A549 (cell line): Measurements from ENCODE around the gene C3orf49. TPM values are rescaled to one million over a fixed set of nuclear protein-coding genes. Genes with fewer than 3 reads are reported as not detected.

Experiments used
- ATAC-seq, 2 experiments: fragments of 200-7000 bp in 1 of 2; fragments of >200 bp in 1 of 2; cut with Nextera tagmentation in 1 of 2; cut with Tn5 transposase in 1 of 2; 3 replicates each; pipeline versions ENCODE4 v1.8.0 to v1.9.1; 2018 to 2020; ENCODE audit warnings: mild to moderate bottlenecking in 1 of 2, moderate library complexity in 1 of 2
- CTCF ChIA-PET: fragments of 300-600 bp; sonication (Branson Sonifier 250); formaldehyde crosslinking; extraction: SDS; loops from one replicate; lab custom pipeline; 2021; ENCODE audit warnings: antibody characterized with exemption, inconsistent platforms; lab: Yijun Ruan, JAX
- POLR2A ChIA-PET: fragments of 350-600 bp; formaldehyde crosslinking; extraction: SDS; loops from one replicate; lab custom pipeline; 2021; ENCODE audit warnings: antibody characterized with exemption, inconsistent platforms; lab: Yijun Ruan, JAX
- DNase-seq, 2 experiments: peaks; one replicate each; pipeline versions ENCODE4 v3.0.0 to v3.0.0-alpha.2; 2011 to 2016; ENCODE audit warnings: low read depth in 1 of 2, low spot score in 1 of 2
- FAIRE-seq: peaks from 2 replicates; lab custom pipeline; 2011; peaks lifted over from hg19 to GRCh38; lab: Jason Lieb, UNC
- H3K27ac ChIP-seq, 2 experiments: fragments of >200 bp; sonication (Bioruptor Twin); formaldehyde crosslinking; 3 replicates each; pipeline ENCODE4 v1.5.1; 2016 to 2017
- H3K4me1 ChIP-seq: fragments of >200 bp; sonication (Bioruptor Twin); formaldehyde crosslinking; 3 replicates; pipeline ENCODE4 v1.6.1; 2016
- H3K4me2 ChIP-seq: fragments of >200 bp; sonication (Bioruptor Twin); formaldehyde crosslinking; 3 replicates; pipeline ENCODE4 v1.6.1; 2016
- H3K4me3 ChIP-seq: fragments of >200 bp; sonication (Bioruptor Twin); formaldehyde crosslinking; 3 replicates; pipeline ENCODE4 v1.5.1; 2016
- H3K9me3 ChIP-seq: fragments of >200 bp; sonication (Bioruptor Twin); formaldehyde crosslinking; 3 replicates; pipeline ENCODE4 v1.6.1; 2016
- BHLHE40 ChIP-seq: IDR thresholded peaks from 2 replicates; pipeline ENCODE4 v1.6.1; 2012; ENCODE audit warnings: low read depth, low read length, inconsistent platforms
- CBX8 ChIP-seq: fragments of 200-600 bp; sonication (generic); IDR thresholded peaks from 2 replicates; pipeline ENCODE4 v1.6.1; 2016
- CHD2 ChIP-seq: fragments of 150-350 bp; IDR thresholded peaks from 2 replicates; pipeline ENCODE4 v1.6.1; 2014; ENCODE audit warnings: low read length; ENCODE audit not compliant: partially characterized antibody
- EP300 ChIP-seq, 2 experiments: fragments of >200 bp; sonication (Bioruptor Twin); formaldehyde crosslinking; IDR thresholded peaks; 2 replicates in 1 of 2; 3 replicates in 1 of 2; pipeline ENCODE4 v1.6.1; 2016 to 2017
- FOSL2 ChIP-seq, 2 experiments: fragments of 450-650 bp in 1 of 2; fragments of >200 bp in 1 of 2; sonication (Bioruptor Twin) in 1 of 2; formaldehyde crosslinking; IDR thresholded peaks; 2 replicates each; pipeline versions ENCODE4 v1.5.0 to v1.6.1; 2016 to 2020; ENCODE audit warnings: mild to moderate bottlenecking in 1 of 2, moderate library complexity in 1 of 2
- GATA3 ChIP-seq: IDR thresholded peaks from 2 replicates; pipeline ENCODE4 v1.6.1; 2012; ENCODE audit warnings: borderline replicate concordance
- HDAC2 ChIP-seq: fragments of 200-600 bp; sonication (generic); IDR thresholded peaks from 2 replicates; pipeline ENCODE4 v1.6.1; 2016
- HOXB13 ChIP-seq: fragments of 250-450 bp; sonication (Bioruptor Pico); IDR thresholded peaks from 2 replicates; pipeline ENCODE4 v1.5.0; 2020; ENCODE audit warnings: low read depth, mild to moderate bottlenecking, moderate library complexity
- JUN ChIP-seq, 2 experiments: fragments of >200 bp; sonication (Bioruptor Twin); formaldehyde crosslinking; IDR thresholded peaks; 2 replicates in 1 of 2; 3 replicates in 1 of 2; pipeline ENCODE4 v1.6.1; 2016 to 2017
- JUNB ChIP-seq: fragments of >200 bp; sonication (Bioruptor Twin); formaldehyde crosslinking; IDR thresholded peaks from 2 replicates; pipeline ENCODE4 v1.6.1; 2016
- KDM1A ChIP-seq: fragments of 200-600 bp; sonication (generic); IDR thresholded peaks from 2 replicates; pipeline ENCODE4 v1.6.1; 2016; ENCODE audit warnings: low read depth, mild to moderate bottlenecking
- KDM5A ChIP-seq: fragments of 200-600 bp; sonication (generic); IDR thresholded peaks from 2 replicates; pipeline ENCODE4 v1.6.1; 2016; ENCODE audit warnings: antibody characterized with exemption, mild to moderate bottlenecking
- MAFK ChIP-seq: fragments of 450-650 bp; IDR thresholded peaks from 2 replicates; pipeline ENCODE4 v1.6.1; 2014; ENCODE audit not compliant: partially characterized antibody
- MAZ ChIP-seq: fragments of 150-350 bp; IDR thresholded peaks from 2 replicates; pipeline ENCODE4 v1.6.1; 2014; ENCODE audit warnings: antibody characterized with exemption, low read depth, low read length, borderline replicate concordance
- POLR2AphosphoS2 ChIP-seq: conservative IDR thresholded peaks from 2 replicates; pipeline ENCODE4 v1.6.1; 2012; ENCODE audit warnings: low read length, improper control_type of control experiment, inconsistent platforms
- RAD21 ChIP-seq, 2 experiments: fragments of >200 bp in 1 of 2; sonication (Bioruptor Twin) in 1 of 2; formaldehyde crosslinking in 1 of 2; IDR thresholded peaks in 1 of 2; conservative IDR thresholded peaks in 1 of 2; 2 replicates in 1 of 2; 3 replicates in 1 of 2; pipeline ENCODE4 v1.6.1; 2012 to 2018; ENCODE audit warnings: inconsistent platforms in 1 of 2
- RCOR1 ChIP-seq: fragments of 150-350 bp; IDR thresholded peaks from 2 replicates; pipeline ENCODE4 v1.6.1; 2014; ENCODE audit warnings: antibody characterized with exemption, low read length, low read depth
- RFX5 ChIP-seq: fragments of 450-650 bp; IDR thresholded peaks from 2 replicates; pipeline ENCODE4 v1.7.1; 2014; ENCODE audit warnings: antibody characterized with exemption, mild to moderate bottlenecking, moderate library complexity
- TFCP2L1 ChIP-seq: fragments of 250-450 bp; sonication (Bioruptor Pico); IDR thresholded peaks from 2 replicates; pipeline ENCODE4 v1.5.0; 2021; ENCODE audit warnings: mild to moderate bottlenecking
- TP53 ChIP-seq: fragments of 250-450 bp; sonication (Bioruptor Pico); IDR thresholded peaks from 2 replicates; pipeline ENCODE4 v1.5.0; 2021; ENCODE audit warnings: mild to moderate bottlenecking, moderate library complexity
- ZC3H11A ChIP-seq: fragments of 450-650 bp; IDR thresholded peaks from 2 replicates; pipeline ENCODE4 v1.6.1; 2014; ENCODE audit warnings: antibody characterized with exemption, mild to moderate bottlenecking
- ZFP36 ChIP-seq: fragments of 450-650 bp; IDR thresholded peaks from 2 replicates; pipeline ENCODE4 v1.6.1; 2014; ENCODE audit warnings: borderline replicate concordance; ENCODE audit not compliant: partially characterized antibody
- ZSCAN20 ChIP-seq: fragments of 250-450 bp; sonication (Bioruptor Pico); IDR thresholded peaks from 2 replicates; pipeline ENCODE4 v1.8.0; 2022; ENCODE audit warnings: mild to moderate bottlenecking, moderate library complexity
- WGBS: methylation state at CpG from one replicate; pipeline ENCODE4 v1.1.6; 2017; ENCODE audit errors: missing lambda C conversion rate; 5-methylcytosine and 5-hydroxymethylcytosine counted together
- polyA plus RNA-seq, 4 experiments: library from polyadenylated mRNA; depleted of rRNA in 3 of 4; stranded (reverse); fragments of >200 nt; fragmentation: RNase III in 1 of 4; extraction: RNeasy Plus Mini Kit Qiagen cat#74134 plus additional on column Dnase treatment in 1 of 4; gene quantifications; 2 replicates in 3 of 4; 3 replicates in 1 of 4; pipeline ENCODE4 v1.2.3, GENCODE V29; 2011 to 2017
- TF ChIP-seq, protein P1 (sequence below): fragments of >200 bp; sonication (Bioruptor Twin); formaldehyde crosslinking; IDR thresholded peaks from 2 replicates; pipeline ENCODE4 v1.6.1; 2016
- TF ChIP-seq, protein P2 (sequence below): fragments of 250-450 bp; sonication (Bioruptor Pico); IDR thresholded peaks from 2 replicates; pipeline ENCODE4 v1.5.0; 2020; ENCODE audit warnings: low read depth, mild to moderate bottlenecking, moderate library complexity
- TF ChIP-seq, protein P3 (sequence below): IDR thresholded peaks from 2 replicates; pipeline ENCODE4 v1.6.1; 2012

The C3orf49 gene
- polyA plus RNA-seq, 2 of the 4 experiments (the other 2 are of a cell fraction) = not detected

GRCh38 chr3:63880653-63881052 lies 61.6 kb downstream of the C3orf49 start:
- no peak for DNase-seq
- no peak for ATAC-seq
- Histone ChIP-seq H3K27ac (no peak overlapping the region), H3K4me2 (no peak overlapping the region), H3K9me3 (no peaks in the 10 kb centered on the region), H3K4me3 (no peak overlapping the region), H3K4me1 (no peaks in the 10 kb centered on the region)
- no peak for FAIRE-seq
- no peak for TF ChIP-seq ZFP36
- TF ChIP-seq ZC3H11A = no peak
- TF ChIP-seq TP53 (CRISPR knock-in tag) = no peak
- TF ChIP-seq, protein P1, sequence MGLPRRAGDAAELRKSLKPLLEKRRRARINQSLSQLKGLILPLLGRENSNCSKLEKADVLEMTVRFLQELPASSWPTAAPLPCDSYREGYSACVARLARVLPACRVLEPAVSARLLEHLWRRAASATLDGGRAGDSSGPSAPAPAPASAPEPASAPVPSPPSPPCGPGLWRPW = no peak
- TF ChIP-seq POLR2AphosphoS2 = no peak
- TF ChIP-seq CHD2 = no peak
- TF ChIP-seq CBX8 = no peak
- TF ChIP-seq EP300 (IDR thresholded peaks at IDR 0.05) = no peak
- no peak for TF ChIP-seq JUNB
- 90% methylated on average over 5 of the region's 5 CpGs for WGBS
- POLR2A ChIA-PET = no interaction called here
- CTCF ChIA-PET = no interaction called here

GRCh38 chr3:63886858-63887257 lies 67.8 kb downstream of the C3orf49 start:
- FAIRE-seq (no peak), DNase-seq (no peak), ATAC-seq (no peak)
- H3K4me3 ChIP-seq = no peak overlapping the region
- ChIA-PET CTCF (interaction anchor here (1.0 kb wide), 1 partner anchor 21 kb away, joined by 3 read pairs; no protein-coding TSS in a partner anchor), POLR2A (no interaction called here)
- no peak overlapping the region for H3K4me2 ChIP-seq
- 92% methylated on average over 3 of the region's 3 CpGs for WGBS
- no peak for TF ChIP-seq FOSL2 (IDR thresholded peaks at IDR 0.05)
- no peak for TF ChIP-seq FOSL2 (CRISPR knock-in tag; IDR thresholded peaks at IDR 0.05)
- TF ChIP-seq KDM5A = no peak
- no peak for TF ChIP-seq ZC3H11A
- no peak for TF ChIP-seq RFX5
- TF ChIP-seq, protein P2, sequence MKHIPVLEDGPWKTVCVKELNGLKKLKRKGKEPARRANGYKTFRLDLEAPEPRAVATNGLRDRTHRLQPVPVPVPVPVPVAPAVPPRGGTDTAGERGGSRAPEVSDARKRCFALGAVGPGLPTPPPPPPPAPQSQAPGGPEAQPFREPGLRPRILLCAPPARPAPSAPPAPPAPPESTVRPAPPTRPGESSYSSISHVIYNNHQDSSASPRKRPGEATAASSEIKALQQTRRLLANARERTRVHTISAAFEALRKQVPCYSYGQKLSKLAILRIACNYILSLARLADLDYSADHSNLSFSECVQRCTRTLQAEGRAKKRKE = no peak
- H3K4me1 ChIP-seq = no peaks in the 10 kb centered on the region
- no peak overlapping the region for H3K27ac ChIP-seq
- H3K9me3 ChIP-seq = no peaks in the 10 kb centered on the region

DNA sequence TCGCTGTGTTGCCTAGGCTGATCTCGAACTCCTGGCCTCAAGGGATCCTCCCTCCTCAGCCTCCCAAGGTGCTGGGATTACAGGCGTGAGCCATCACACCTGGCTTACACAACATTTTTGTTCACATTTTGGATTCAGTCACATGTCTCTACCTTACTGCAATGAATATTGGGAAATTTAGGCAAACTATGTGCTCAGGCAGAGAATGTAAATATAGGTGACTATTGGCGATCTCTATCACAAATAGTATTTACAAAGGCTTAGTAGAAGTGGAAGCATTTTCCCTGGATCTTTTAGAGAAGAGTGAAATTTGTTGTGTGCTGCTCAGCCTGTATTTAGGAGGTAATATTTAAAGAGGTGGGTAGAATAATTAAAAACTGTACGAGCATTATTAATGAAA lies 72.4 kb downstream of the C3orf49 start:
- Histone ChIP-seq H3K4me1 (no peaks in the 10 kb centered on the region), H3K4me2 (no peak overlapping the region), H3K4me3 (no peak overlapping the region), H3K27ac (no peak overlapping the region), H3K9me3 (no peaks in the 10 kb centered on the region)
- FAIRE-seq (no peak), ATAC-seq (no peak), DNase-seq (no peak)
- POLR2A ChIA-PET = no interaction called here
- CTCF ChIA-PET = no interaction called here
- TF ChIP-seq, protein P3, sequence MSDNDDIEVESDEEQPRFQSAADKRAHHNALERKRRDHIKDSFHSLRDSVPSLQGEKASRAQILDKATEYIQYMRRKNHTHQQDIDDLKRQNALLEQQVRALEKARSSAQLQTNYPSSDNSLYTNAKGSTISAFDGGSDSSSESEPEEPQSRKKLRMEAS = no peak
- TF ChIP-seq BHLHE40 (no peak), KDM1A (no peak), POLR2AphosphoS2 (no peak), JUN (IDR thresholded peaks at IDR 0.05) (no peak), RCOR1 (no peak), ZSCAN20 (CRISPR knock-in tag) (no peak), HDAC2 (no peak), HOXB13 (CRISPR knock-in tag) (no peak), GATA3 (no peak), TFCP2L1 (CRISPR knock-in tag) (no peak), FOSL2 (IDR thresholded peaks at IDR 0.05) (no peak), FOSL2 (CRISPR knock-in tag; IDR thresholded peaks at IDR 0.05) (no peak), CBX8 (no peak), MAFK (no peak), RAD21 (conservative IDR thresholded peaks at IDR 0.05 in 1 of 2, IDR thresholded peaks at IDR 0.05 in 1 of 2) (no peak), ZFP36 (no peak), MAZ (no peak), JUNB (no peak)
- TF ChIP-seq, protein P1 = no peak
- WGBS = 93% methylated on average over 5 of the region's 5 CpGs
